GM18502 (cell line): ENCODE measurements around the gene MC1R.
"Not testable (repeated sequence)": the region's sequence is repeated elsewhere in the genome, so short reads cannot be mapped to it uniquely, and the experiment has no call there.

ENCODE experiments used
- ATAC-seq: cut with Tn5 transposase; IDR thresholded peaks from one replicate; pipeline ENCODE4 v1.9.1; 2021; ENCODE audit warnings: mild to moderate bottlenecking; ENCODE audit not compliant: unreplicated experiment, poor library complexity

The MC1R gene

GRCh38 chr16:89934019-89934418, 15.4 kb downstream of the MC1R start:
- ATAC-seq = not testable (repeated sequence)

DNA sequence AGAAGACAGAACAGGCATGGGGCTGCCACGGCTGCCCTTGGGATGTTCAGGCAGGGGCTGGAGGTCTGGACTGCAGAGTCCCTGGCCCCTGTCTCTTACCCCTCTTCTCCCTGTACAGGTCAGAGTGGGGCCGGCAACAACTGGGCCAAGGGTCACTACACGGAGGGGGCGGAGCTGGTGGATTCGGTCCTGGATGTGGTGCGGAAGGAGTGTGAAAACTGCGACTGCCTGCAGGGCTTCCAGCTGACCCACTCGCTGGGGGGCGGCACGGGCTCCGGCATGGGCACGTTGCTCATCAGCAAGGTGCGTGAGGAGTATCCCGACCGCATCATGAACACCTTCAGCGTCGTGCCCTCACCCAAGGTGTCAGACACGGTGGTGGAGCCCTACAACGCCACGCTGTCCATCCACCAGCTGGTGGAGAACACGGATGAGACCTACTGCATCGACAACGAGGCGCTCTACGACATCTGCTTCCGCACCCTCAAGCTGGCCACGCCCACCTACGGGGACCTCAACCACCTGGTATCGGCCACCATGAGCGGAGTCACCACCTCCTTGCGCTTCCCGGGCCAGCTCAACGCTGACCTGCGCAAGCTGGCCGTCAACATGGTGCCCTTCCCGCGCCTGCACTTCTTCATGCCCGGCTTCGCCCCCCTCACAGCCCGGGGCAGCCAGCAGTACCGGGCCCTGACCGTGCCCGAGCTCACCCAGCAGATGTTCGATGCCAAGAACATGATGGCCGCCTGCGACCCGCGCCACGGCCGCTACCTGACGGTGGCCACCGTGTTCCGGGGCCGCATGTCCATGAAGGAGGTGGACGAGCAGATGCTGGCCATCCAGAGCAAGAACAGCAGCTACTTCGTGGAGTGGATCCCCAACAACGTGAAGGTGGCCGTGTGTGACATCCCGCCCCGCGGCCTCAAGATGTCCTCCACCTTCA, 16.2 kb downstream of the MC1R start:
- no peak for ATAC-seq

DNA sequence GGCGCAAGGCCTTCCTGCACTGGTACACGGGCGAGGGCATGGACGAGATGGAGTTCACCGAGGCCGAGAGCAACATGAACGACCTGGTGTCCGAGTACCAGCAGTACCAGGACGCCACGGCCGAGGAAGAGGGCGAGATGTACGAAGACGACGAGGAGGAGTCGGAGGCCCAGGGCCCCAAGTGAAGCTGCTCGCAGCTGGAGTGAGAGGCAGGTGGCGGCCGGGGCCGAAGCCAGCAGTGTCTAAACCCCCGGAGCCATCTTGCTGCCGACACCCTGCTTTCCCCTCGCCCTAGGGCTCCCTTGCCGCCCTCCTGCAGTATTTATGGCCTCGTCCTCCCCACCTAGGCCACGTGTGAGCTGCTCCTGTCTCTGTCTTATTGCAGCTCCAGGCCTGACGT, 17.0 kb downstream of the MC1R start:
- not testable (repeated sequence) for ATAC-seq

DNA sequence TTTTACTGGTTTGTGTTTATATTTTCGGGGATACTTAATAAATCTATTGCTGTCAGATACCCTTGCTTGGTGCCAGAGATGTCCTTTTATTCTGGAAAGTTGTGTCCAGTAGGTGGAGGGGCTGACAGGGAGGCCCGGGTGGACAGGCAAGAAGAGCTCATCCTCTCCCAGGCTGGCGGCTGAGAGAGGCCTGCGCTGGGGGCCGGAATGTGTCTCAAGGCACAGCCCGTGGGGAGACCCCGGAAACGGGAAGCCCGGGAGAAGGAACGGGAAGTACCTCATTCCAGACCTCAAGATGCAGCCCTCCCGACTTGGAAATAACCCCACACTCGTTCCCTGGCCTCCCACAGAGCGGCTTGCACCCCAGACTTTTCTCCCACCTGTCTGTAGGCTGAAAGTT, 17.4 kb downstream of the MC1R start:
- ATAC-seq = no peak

DNA sequence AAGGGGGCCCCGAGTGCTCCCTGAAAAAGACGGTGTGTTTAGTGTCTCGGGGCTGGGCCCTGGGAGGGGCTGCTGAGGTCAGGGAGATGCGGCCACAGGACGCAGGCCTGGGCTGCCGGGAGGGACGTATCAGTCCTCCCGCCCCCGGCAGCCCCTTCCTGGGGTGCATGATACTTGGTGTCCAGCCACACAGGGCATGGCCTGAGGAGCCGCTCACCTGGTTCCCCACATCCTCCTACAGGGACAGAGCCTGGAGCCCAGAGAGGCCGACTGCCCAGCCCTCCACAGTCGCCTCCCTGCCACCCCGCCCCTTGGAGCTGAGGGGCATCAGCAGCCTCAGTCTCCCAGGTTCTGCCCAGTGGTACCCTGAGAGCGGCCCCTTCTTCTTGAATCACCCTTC, 17.8 kb downstream of the MC1R start:
- no peak for ATAC-seq

DNA sequence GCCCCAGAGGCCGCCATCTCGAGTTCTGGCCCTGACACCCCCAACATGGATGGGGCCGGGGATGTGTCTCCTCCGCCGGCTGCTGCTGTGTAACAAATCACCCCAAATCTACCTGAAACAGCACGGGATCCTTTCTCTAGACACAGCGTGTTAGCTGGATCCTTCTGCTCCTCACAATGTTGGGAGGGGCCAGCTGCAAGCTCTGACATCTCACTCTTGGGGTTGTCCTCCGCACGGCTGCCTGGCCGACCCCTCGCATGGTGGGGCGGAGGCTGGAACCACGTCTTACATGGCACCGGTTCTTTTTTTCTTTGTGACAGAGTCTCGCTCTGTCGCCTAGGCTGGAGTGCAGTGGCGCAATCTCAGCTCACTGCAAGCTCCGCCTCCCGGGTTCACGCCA, 18.3 kb downstream of the MC1R start:
- no peak for ATAC-seq

DNA sequence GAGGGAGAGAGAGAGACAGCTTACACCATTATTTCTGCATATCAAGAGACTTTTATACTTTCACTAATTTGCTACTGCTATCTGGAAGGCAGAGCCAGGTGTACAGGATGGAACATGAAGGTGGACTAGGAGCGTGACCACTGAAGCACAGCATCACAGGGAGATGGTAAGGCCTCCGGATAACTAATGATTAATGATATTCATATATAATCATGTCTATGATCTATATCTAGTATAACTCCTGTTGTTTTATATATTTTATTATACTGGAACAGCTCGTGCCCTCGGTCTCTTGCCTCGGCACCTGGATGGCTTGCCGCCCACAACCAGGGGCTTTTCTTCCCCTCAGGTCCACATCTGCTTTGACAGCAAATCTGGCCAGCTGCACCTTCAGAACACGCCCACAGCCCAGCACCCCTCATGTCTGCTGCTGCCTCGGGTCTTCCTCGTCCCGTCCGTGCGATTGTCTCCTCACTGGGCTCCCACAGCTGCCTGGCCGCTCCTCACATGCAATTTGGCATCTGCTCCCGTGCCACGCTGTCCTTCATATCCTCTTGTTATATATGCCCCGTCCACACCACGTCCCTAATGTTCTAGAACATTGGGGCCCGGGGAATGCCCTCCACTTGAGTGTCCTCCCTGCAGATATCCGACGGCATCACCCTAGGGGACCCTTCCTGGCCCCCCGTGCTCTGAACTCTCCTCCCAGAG, 19.7 kb downstream of the MC1R start:
- no peak for ATAC-seq

- no peak for ATAC-seq
Measured at GRCh38 chr16:89944773-89945172, 26.1 kb downstream of the MC1R start.

DNA sequence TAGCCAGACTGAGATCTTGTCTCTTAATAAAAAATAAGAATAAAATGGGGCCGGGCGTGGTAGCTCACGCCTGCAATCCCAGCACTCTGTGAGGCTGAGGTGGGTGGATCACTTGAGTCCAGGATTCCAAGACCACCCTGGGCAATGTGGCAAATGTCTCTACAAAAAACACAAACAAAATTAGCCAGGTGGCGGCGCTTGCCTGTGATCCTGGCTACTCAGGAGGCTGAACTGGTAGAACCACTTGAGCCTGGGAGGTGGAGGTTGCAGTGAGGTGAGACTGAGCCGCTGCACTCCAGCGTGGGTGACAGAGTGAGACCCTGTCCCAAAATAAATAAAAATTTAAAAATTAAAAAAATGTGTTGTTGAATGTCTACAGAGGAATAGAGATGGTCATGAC, 27.0 kb downstream of the MC1R start:
- no peak for ATAC-seq

DNA sequence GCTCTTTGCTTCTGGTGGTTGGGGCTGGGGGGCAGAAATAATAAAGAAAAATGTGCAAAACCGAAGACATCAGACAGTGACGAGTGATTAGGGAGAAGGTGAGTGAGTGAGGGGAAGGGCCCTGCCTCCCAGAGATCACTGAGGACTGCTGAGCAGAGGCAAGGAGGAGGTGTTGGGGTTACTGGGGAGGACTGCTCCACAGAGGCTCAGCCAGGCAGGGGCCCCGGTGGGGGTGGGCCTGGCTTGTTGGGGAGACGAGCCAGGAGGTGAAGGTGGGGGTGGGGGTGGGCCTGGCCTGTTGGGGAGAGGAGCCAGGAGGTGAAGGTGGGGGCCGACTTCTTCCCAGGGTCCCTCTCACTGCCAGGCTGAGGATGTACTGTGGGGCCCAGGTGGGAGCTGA, 27.9 kb downstream of the MC1R start:
- ATAC-seq = no peak

DNA sequence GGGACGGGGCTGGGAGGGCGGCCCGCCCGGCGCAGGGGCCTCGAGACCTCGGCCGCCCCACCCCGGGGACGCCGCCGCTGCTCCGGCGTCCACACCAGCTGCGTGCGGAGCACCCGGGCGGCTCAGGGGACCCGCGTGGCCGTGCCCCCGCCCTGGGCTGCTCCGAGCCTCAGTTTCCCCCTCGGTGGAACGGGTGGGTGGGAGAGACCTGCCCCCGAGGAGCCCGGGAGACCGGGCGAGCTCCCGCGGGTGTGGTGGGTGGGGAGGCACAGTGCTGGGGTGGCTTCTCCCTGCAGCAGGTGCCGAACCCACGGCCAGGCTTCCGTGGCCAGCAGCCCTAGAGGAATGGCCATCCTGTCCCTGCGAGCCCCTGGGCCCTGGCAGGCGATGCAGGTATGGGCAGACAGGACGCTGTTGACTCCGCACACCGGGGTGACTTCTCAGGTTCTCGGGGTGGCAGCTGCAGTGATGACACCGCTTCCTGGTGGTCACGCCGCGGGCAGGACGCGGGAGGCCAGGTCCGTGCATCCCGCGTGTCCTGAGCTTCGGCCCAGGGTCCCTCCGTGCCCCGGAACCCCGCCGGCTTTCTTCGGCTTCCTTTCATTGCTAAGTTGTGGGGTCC, 30.6 kb downstream of the MC1R start:
- ATAC-seq = no peak

DNA sequence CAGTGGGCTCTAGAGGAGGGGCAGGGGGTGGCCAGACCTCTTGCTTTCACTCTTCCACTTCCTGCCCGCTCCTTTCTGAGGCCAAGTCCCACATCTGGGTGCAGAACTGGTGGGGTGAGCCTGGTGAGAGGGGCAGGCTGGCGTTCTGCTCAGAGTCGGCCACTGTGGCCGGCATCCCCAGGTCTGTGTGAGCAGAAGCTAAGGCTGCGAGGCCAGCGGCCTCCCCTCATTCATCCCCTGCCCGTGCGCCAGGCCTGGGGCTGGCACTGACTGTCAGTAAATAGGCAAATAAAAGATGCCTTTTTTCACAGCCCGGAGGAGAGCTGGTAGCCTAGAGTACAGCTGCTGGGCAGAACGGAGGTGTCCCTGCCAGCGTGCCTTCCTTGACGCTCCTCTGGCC, 31.1 kb downstream of the MC1R start:
- ATAC-seq = no peak

- ATAC-seq = no peak
Measured at GRCh38 chr16:89951509-89951908, 32.8 kb downstream of the MC1R start.

DNA sequence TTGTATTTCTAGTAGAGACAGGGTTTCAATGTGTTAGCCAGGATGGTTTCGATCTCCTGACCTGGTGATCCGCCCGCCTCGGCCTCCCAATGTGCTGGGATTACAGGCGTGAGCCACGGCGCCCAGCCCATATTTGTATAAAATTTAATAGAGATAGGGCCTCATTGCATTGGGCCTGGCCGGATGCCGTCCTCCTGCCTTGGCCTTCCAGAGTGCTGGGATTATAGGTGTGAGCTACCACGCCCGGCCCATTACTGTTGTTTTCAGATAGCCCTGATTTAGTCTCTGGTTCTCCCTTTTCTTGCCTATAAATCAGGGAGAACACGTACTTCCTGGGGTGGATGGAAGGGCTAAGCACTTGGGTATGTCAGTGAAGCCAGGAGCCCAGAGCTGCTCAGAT, 33.4 kb downstream of the MC1R start:
- no peak for ATAC-seq

GRCh38 chr16:89952551-89952950, 33.9 kb downstream of the MC1R start:
- no peak for ATAC-seq

GRCh38 chr16:89953671-89954406, 35.2 kb downstream of the MC1R start:
- ATAC-seq = peak; percentile 75

DNA sequence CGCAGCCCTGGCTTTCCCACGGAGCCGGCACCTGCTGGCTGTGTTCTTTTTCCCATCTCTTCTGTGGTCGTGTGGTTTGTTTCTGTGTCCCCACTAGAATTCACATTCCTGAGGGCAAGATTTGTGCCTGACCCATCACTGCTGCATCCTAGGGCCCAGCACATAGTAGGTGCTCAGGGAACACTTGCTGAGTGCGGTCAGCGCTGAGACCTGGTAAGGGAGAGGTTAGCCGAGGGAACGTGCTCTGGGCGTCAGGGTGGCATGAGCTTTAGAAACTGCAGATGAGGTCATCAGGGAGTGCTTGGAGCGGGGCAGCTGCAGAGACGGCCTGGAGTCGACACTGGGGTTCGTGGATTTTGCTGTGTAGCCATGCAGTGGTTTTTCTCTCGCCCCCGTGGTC, 35.8 kb downstream of the MC1R start:
- no peak for ATAC-seq

DNA sequence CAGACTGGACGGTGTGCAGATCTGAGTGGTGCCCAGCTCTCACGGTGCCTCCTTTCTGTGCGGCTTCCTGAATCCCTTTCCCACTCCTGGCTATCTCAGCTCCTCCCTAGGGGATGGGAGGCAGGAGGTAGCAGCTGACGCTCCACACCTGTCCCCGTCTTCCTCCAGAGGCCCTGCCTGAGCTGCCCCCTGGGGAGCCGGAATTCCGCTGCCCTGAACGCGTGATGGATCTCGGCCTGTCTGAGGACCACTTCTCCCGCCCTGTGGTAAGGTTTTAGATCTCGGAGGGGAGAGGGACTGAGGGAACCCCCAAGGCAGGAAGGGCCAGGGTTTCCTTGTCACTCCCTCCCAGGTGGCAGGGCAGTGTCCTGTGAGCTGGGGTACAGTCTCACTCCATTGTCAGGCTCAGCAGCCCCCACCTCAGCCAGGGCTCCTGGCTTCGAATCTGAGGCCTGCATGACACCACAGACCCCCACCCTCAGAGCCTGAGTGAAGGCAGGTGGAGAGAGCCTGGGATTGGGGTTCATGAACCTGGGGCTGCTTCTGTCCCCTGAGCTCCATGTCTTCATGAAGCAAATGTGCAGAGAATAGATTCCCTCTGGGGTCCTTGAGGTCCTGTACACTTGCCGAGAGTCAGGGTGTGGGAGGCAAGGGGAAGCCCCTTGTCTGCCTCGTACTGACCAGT, 36.5 kb downstream of the MC1R start:
- no peak for ATAC-seq

- ATAC-seq = no peak
Measured at GRCh38 chr16:89956505-89957215, 38.0 kb downstream of the MC1R start.
